K562 (cell line): ENCODE data around the gene TMEM208. TPM values are rescaled to one million over a fixed set of nuclear protein-coding genes. Genes with fewer than 3 reads are reported as not detected.

Source experiments
- CLOCK ChIP-seq: fragments of 250-450 bp; sonication (Bioruptor Pico); IDR thresholded peaks from 2 replicates; pipeline ENCODE4 v1.4.0; 2020; ENCODE audit warnings: mild to moderate bottlenecking, moderate library complexity, borderline replicate concordance
- HCFC1 ChIP-seq: IDR thresholded peaks from 2 replicates; pipeline ENCODE4 v1.6.1; 2012; ENCODE audit warnings: low read depth, low read length, improper control_type of control experiment
- LCOR ChIP-seq: sonication (generic); formaldehyde crosslinking; IDR thresholded peaks from 2 replicates; pipeline ENCODE4 v1.8.0; 2022; ENCODE audit warnings: mild to moderate bottlenecking, missing genetic modification reagents
- MEF2A ChIP-seq: IDR thresholded peaks from 2 replicates; pipeline ENCODE4 v1.6.1; 2011; ENCODE audit warnings: low read depth, mild to moderate bottlenecking, low read length, moderate library complexity; ENCODE audit not compliant: control insufficient read depth
- MEIS2 ChIP-seq: fragments of 450-650 bp; IDR thresholded peaks from 2 replicates; pipeline ENCODE4 v1.6.1; 2014; ENCODE audit warnings: mild to moderate bottlenecking; ENCODE audit not compliant: partially characterized antibody
- RBFOX2 ChIP-seq: fragments of 200-400 bp; formaldehyde crosslinking; IDR thresholded peaks from 2 replicates; pipeline ENCODE4 v1.6.1; 2017; ENCODE audit warnings: low read depth, mild to moderate bottlenecking, low read length, moderate library complexity
- RREB1 ChIP-seq: fragments of 250-450 bp; sonication (Bioruptor Pico); IDR thresholded peaks from 2 replicates; pipeline ENCODE4 v1.4.0; 2020
- SMARCB1 ChIP-seq: IDR thresholded peaks from 2 replicates; pipeline ENCODE4 v1.6.1; 2011; ENCODE audit warnings: improper control_type of control experiment, low read depth; ENCODE audit not compliant: insufficient read length
- TRIM24 ChIP-seq, 2 experiments: fragments of 450-650 bp; IDR thresholded peaks; 2 replicates each; pipeline ENCODE4 v1.6.1; 2016
- ZNF224 ChIP-seq: sonication (generic); formaldehyde crosslinking; IDR thresholded peaks from 2 replicates; pipeline ENCODE4 v1.8.0; 2022; ENCODE audit warnings: mild to moderate bottlenecking, missing genetic modification reagents
- ZNF311 ChIP-seq: fragments of 250-450 bp; sonication (Bioruptor Pico); IDR thresholded peaks from 2 replicates; pipeline ENCODE4 v1.4.0; 2020; ENCODE audit warnings: mild to moderate bottlenecking, moderate library complexity
- ZNF644 ChIP-seq: fragments of 200-800 bp; sonication (Bioruptor generic); IDR thresholded peaks from 2 replicates; pipeline ENCODE4 v1.6.1; 2016; ENCODE audit warnings: low read depth, missing genetic modification characterization, missing compliant biosample characterization
- polyA plus RNA-seq, 8 experiments: library from polyadenylated mRNA; depleted of rRNA in 4 of 8; stranded (reverse) in 5 of 8; unstranded in 3 of 8; fragments of >200 nt; fragmentation: Nextera tagmentation in 2 of 8; fragmentation: Illumina TruSeq in 1 of 8; extraction: Ambion mirVana in 2 of 8; extraction: Trizol in 1 of 8; gene quantifications; 2 replicates each; pipeline versions ENCODE4 v1.2.1 to v1.2.3, GENCODE V29; 2011 to 2014; ENCODE audit warnings: inconsistent platforms in 1 of 8, missing spikeins in 1 of 8
- total RNA-seq, 7 experiments: library from RNA; depleted of rRNA in 6 of 7; stranded (reverse); fragments of >200 nt in 6 of 7; fragmentation: Illumina TruSeq in 2 of 7; extraction: Trizol in 2 of 7; gene quantifications; 2 replicates each; pipeline versions ENCODE4 v1.2.1 to v1.2.3, GENCODE V29; 2011 to 2021; ENCODE audit warnings: low replicate concordance in 1 of 7
- TF ChIP-seq, protein P1 (sequence below): fragments of 250-450 bp; sonication (Bioruptor Pico); IDR thresholded peaks from 2 replicates; pipeline ENCODE4 v1.8.0; 2022; ENCODE audit warnings: moderate library complexity, mild to moderate bottlenecking, inconsistent platforms

Gene TMEM208
- total and polyA plus RNA-seq, 9 of the 15 experiments (the other 6 are each of a cell fraction or from before 2014, with no cell fraction given), result 31.8 to 239 (median 54.3) TPM

DNA sequence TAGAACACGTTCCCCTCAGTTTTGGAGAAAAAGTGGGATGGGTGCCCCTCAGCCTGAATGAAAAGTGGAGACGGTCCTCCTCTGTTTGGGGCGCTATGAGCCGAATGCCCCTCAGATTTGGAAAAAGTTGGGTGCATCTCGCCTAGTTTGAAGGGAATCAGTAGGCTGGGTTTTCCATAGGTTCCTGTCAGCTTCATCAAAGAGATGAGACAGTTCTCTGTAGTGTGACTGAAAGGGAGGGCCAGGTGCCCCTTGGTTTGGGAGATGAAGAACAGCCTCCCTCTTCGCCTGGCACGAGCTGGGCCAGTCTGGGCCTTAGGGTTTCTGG, 21.1 kb downstream of the TMEM208 start (continued):
- TF ChIP-seq RREB1 (CRISPR knock-in tag), result no peak
- no peak for TF ChIP-seq MEIS2
- no peak for TF ChIP-seq SMARCB1
- no peak for TF ChIP-seq ZNF644 (tag)
- TF ChIP-seq, protein P1, sequence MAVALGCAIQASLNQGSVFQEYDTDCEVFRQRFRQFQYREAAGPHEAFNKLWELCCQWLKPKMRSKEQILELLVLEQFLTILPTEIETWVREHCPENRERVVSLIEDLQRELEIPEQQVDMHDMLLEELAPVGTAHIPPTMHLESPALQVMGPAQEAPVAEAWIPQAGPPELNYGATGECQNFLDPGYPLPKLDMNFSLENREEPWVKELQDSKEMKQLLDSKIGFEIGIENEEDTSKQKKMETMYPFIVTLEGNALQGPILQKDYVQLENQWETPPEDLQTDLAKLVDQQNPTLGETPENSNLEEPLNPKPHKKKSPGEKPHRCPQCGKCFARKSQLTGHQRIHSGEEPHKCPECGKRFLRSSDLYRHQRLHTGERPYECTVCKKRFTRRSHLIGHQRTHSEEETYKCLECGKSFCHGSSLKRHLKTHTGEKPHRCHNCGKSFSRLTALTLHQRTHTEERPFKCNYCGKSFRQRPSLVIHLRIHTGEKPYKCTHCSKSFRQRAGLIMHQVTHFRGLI, result no peak
- no peak for TF ChIP-seq LCOR (CRISPR knock-in tag)
- no peak for TF ChIP-seq CLOCK
- TF ChIP-seq TRIM24 (IDR thresholded peaks at IDR 0.05), result 0 out of 4 replicates have a peak, but pooled peaks of 1 of the 2 experiments have one; percentile 1
- TF ChIP-seq ZNF224 (CRISPR knock-in tag), result no peak
- TF ChIP-seq ZNF311 (CRISPR knock-in tag), result no peak
- TF ChIP-seq RBFOX2, result no peak
- TF ChIP-seq MEF2A, result no peak
- TF ChIP-seq HCFC1, result no peak
